ENCODE measurements around the gene MLXIPL.

MLXIPL gene

GRCh38 chr7:73652541-73652949 lies 28.2 kb upstream of the MLXIPL start:
- no peak for TF ChIP-seq CTCF (IDR thresholded peaks at IDR 0.05; ENCODE audit: low read depth, low read length, missing control alignments)
- Histone ChIP-seq H3K27me3 (replicated peaks) (peaks cover 26% of the 10 kb centered on the region), H3K36me3 (replicated peaks) (no peaks in the 10 kb centered on the region)

GRCh38 chr7:73650524-73650923 lies 26.2 kb upstream of the MLXIPL start:
- Histone ChIP-seq H3K27me3 (replicated peaks) (peaks cover 44% of the 10 kb centered on the region), H3K27ac (no peak overlapping the region), H3K4me3 (ENCODE audit: low read depth, low read length) (no peak overlapping the region), H3K36me3 (replicated peaks) (no peaks in the 10 kb centered on the region)
- no peak for DNase-seq
- no peak for TF ChIP-seq CTCF (IDR thresholded peaks at IDR 0.05; ENCODE audit: low read depth, low read length, missing control alignments)
- in situ Hi-C loops (cut with HindIII; ENCODE audit: low pct_ligation_motif_present, low sequenced_read_pairs) = no loop called here

More at GRCh38 chr7:73652541-73652949, 28.2 kb upstream of the MLXIPL start:
- no peak for DNase-seq
- in situ Hi-C loops (cut with HindIII; ENCODE audit: low pct_ligation_motif_present, low sequenced_read_pairs) = no loop called here
- no peak overlapping the region for H3K4me3 ChIP-seq (ENCODE audit: low read depth, low read length)
- H3K27ac ChIP-seq = no peak overlapping the region

GRCh38 chr7:73649576-73649975 lies 25.3 kb upstream of the MLXIPL start:
- TF ChIP-seq CTCF (IDR thresholded peaks at IDR 0.05; ENCODE audit: low read depth, low read length, missing control alignments) = no peak
- no peaks in the 10 kb centered on the region for H3K36me3 ChIP-seq (replicated peaks)
- no peak overlapping the region for H3K4me3 ChIP-seq (ENCODE audit: low read depth, low read length)
- in situ Hi-C loops (cut with HindIII; ENCODE audit: low pct_ligation_motif_present, low sequenced_read_pairs) = no loop called here
- H3K27me3 ChIP-seq (replicated peaks) = peaks cover 49% of the 10 kb centered on the region
- DNase-seq = no peak
- no peak overlapping the region for H3K27ac ChIP-seq

- no peaks in the 10 kb centered on the region for H3K36me3 ChIP-seq (replicated peaks)
- no peak for DNase-seq
- no peak overlapping the region for H3K27ac ChIP-seq
- H3K4me3 ChIP-seq (ENCODE audit: low read depth, low read length) = no peak overlapping the region
- in situ Hi-C loops (cut with HindIII; ENCODE audit: low pct_ligation_motif_present, low sequenced_read_pairs) = no loop called here
- TF ChIP-seq CTCF (IDR thresholded peaks at IDR 0.05; ENCODE audit: low read depth, low read length, missing control alignments) = no peak
- H3K27me3 ChIP-seq (replicated peaks) = peaks cover 49% of the 10 kb centered on the region
Measured at GRCh38 chr7:73648593-73649332, 24.4 kb upstream of the MLXIPL start.

GRCh38 chr7:73647725-73648592 lies 23.6 kb upstream of the MLXIPL start:
- no peak overlapping the region for H3K27ac ChIP-seq

More at GRCh38 chr7:73647725-73648592, 23.6 kb upstream of the MLXIPL start:
- no peak for TF ChIP-seq CTCF (IDR thresholded peaks at IDR 0.05; ENCODE audit: low read depth, low read length, missing control alignments)
- no peak overlapping the region for H3K4me3 ChIP-seq (ENCODE audit: low read depth, low read length)
- in situ Hi-C loops (cut with HindIII; ENCODE audit: low pct_ligation_motif_present, low sequenced_read_pairs) = no loop called here
- H3K27me3 ChIP-seq (replicated peaks) = peaks cover 51% of the 10 kb centered on the region
- DNase-seq = no peak
- no peaks in the 10 kb centered on the region for H3K36me3 ChIP-seq (replicated peaks)

All from brain microvascular endothelial cell (primary cell).